ENCODE results near the gene PHGDH. TPM values are rescaled to one million over a fixed set of nuclear protein-coding genes. Genes with fewer than 3 reads are reported as not detected.
A peak's percentile ranks its signal among the peaks of the same experiment; 100 is the strongest.

PHGDH gene
- total and polyA plus RNA-seq, 2 of the 13 experiments (the other 11 are each of a cell fraction or from before 2014, with no cell fraction given), result 95.8 to 133 TPM

DNA sequence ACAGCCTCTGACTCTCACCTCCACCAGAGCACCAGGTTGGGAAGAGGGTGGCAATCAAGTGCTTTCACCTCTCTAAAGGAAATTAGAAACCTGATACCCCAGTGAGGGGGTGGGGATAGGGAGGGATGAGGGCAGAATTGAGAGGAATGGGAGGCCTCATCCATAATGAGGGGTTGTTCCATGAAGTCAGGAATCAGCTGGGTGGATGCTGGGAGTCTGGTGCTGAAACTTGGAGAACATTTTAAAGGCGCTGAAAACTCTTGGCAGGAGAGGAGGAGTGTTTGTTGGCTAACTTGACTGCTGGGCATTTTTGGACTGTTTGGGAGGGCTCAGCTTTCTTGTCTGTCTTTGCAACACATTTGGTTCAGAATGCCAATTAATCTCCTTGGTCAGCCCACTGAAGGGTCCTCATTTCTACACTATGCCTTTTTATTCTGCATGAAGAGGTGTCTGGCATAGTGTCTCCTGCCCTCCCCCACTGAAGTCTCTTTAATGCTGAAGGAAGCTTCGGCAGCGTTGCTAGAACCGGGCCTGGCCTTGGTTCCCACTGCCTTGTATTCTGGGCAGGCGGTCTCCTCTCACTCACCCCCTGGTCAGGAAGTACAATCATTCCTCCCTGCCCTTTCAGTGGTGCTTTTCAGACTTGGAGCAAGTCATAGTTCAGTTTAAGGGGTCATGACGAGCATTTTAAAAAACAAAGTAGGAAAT, 2.2 kb downstream of the PHGDH start:
- no peaks in the 10 kb centered on the region; a peak in 2 of 5 replicates for H3K36me3 ChIP-seq (replicated peaks in 1 of 2; ENCODE audit: control insufficient read depth in 1 of 2, insufficient read depth in 2 of 2, low read length in 2 of 2)
- in situ Hi-C loops (cut with HindIII; ENCODE audit: extremely low pct_ligation_motif_present, low pct_unique_long_range_greater_than_20kb) (loop anchor here (10.0 kb wide), 1 partner anchor 59 kb away; no protein-coding TSS in a partner anchor), intact Hi-C loops (cut with micrococcal nuclease; ENCODE audit: unreplicated experiment) (loop anchor here (1.0 to 5.0 kb wide), 2 partner anchors 10 to 82 kb away; no protein-coding TSS in a partner anchor)
- FAIRE-seq (peak; percentile 54), ATAC-seq (no peak), DNase-seq (ENCODE audit: low spot score) (no peak)
- TF ChIP-seq ZNF12 (CRISPR knock-in tag; IDR thresholded peaks at IDR 0.05) (no peak), ZKSCAN5 (CRISPR knock-in tag; IDR thresholded peaks at IDR 0.05) (0 out of 2 replicates have a peak, but pooled peaks have one; percentile 49), POLR2A (IDR thresholded peaks at IDR 0.05; ENCODE audit: insufficient read depth in 1 of 2, low read depth in 2 of 2, low read length in 2 of 2) (peak in 1 of 2 experiments; percentile 24; a peak in 1 of 4 replicates), ZSCAN9 (CRISPR knock-in tag; IDR thresholded peaks at IDR 0.05; ENCODE audit: borderline replicate concordance) (0 out of 2 replicates have a peak, but pooled peaks have one; percentile 10), ZNF24 (IDR thresholded peaks at IDR 0.05) (no peak), ZNF883 (CRISPR knock-in tag; IDR thresholded peaks at IDR 0.05; ENCODE audit: not compliant biosample characterization) (peak; percentile 5), ZNF121 (CRISPR knock-in tag; IDR thresholded peaks at IDR 0.05) (no peak), ZNF263 (CRISPR knock-in tag; IDR thresholded peaks at IDR 0.05) (0 out of 2 replicates have a peak, but pooled peaks have one; percentile 30), SIX4 (CRISPR knock-in tag; IDR thresholded peaks at IDR 0.05) (0 out of 2 replicates have a peak, but pooled peaks have one; percentile 44), SIX1 (CRISPR knock-in tag; IDR thresholded peaks at IDR 0.05; ENCODE audit: borderline replicate concordance) (peak; percentile 86), ZNF781 (CRISPR knock-in tag; IDR thresholded peaks at IDR 0.05; ENCODE audit: borderline replicate concordance, not compliant biosample characterization) (peak; percentile 0)
- peak overlapping the region; percentile 86 for H3K4me2 ChIP-seq (ENCODE audit: low read depth, low read length)
- CTCF ChIA-PET (ENCODE audit: low intra/inter-chr PET ratio, low total read pairs), result no interaction called here
- peak overlapping the region; percentile 84 for H3K9ac ChIP-seq (ENCODE audit: insufficient read depth, low read depth, low read length)
- peak overlapping the region; percentile 61 to 90 (median 67) for H3K4me3 ChIP-seq (replicated peaks in 1 of 3; ENCODE audit: insufficient read depth in 1 of 3, low read depth in 2 of 3, low read length in 3 of 3)
- peaks cover 66% of the 10 kb centered on the region for H3K79me2 ChIP-seq (ENCODE audit: insufficient read depth, low read length)
- H3K27ac ChIP-seq (ENCODE audit: extremely low read length, insufficient read depth, low read length), result peak overlapping the region; percentile 84
- peaks cover 0 to 3% of the 10 kb centered on the region in 2 experiments; a peak in 2 of 5 replicates for H3K27me3 ChIP-seq (ENCODE audit: control insufficient read depth in 1 of 2, insufficient read depth in 2 of 2, low read length in 2 of 2)
- H2AFZ ChIP-seq (ENCODE audit: low read length), result no peak overlapping the region
- POLR2A ChIA-PET, result interaction anchor here (1.0 to 6.4 kb wide), 3 partner anchors 11 to 53 kb away, joined by 5 to 88 read pairs (median 28); partner anchors contain the start of gene HMGCS2
- peaks cover 60% of the 10 kb centered on the region for H3K4me1 ChIP-seq (ENCODE audit: insufficient read depth, low read length)
- H4K20me1 ChIP-seq (ENCODE audit: insufficient read depth, low read length), result peaks cover 26% of the 10 kb centered on the region
- H3K9me3 ChIP-seq (ENCODE audit: low read length), result no peaks in the 10 kb centered on the region
- WGBS (ENCODE audit: low lambda C conversion rate), result 45% methylated on average over 6 of the region's 6 CpGs
- no TSS peak for BruUV-seq (replicated peaks)

Data from HepG2 (cell line).